ENCODE results near the gene PLEKHG7. TPM values are rescaled to one million over a fixed set of nuclear protein-coding genes. Genes with fewer than 3 reads are reported as not detected.

The PLEKHG7 gene
- total RNA-seq, 1 donor from 2014 or later, result not detected

DNA sequence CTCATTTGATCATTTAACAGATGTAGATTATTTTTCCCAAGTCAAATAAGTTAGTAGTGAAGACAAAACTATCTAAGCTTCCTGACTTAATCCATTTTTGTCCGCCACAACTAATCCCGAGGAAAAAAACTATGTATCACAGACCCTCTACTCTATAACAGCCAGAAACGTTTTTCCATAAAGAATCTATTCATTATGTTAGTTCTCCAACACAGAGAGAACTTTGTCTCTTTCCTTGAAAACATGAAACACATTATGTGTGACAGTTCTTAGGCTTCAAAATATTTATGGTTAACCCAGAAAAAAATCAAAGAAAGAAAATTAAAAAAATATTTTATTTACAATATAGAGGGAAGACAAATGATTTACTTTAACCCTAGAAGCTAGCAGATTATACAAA, 100.1 kb downstream of the PLEKHG7 start:
- TF ChIP-seq, protein P1, sequence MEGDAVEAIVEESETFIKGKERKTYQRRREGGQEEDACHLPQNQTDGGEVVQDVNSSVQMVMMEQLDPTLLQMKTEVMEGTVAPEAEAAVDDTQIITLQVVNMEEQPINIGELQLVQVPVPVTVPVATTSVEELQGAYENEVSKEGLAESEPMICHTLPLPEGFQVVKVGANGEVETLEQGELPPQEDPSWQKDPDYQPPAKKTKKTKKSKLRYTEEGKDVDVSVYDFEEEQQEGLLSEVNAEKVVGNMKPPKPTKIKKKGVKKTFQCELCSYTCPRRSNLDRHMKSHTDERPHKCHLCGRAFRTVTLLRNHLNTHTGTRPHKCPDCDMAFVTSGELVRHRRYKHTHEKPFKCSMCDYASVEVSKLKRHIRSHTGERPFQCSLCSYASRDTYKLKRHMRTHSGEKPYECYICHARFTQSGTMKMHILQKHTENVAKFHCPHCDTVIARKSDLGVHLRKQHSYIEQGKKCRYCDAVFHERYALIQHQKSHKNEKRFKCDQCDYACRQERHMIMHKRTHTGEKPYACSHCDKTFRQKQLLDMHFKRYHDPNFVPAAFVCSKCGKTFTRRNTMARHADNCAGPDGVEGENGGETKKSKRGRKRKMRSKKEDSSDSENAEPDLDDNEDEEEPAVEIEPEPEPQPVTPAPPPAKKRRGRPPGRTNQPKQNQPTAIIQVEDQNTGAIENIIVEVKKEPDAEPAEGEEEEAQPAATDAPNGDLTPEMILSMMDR (conservative IDR thresholded peaks at IDR 0.05), result no peak
- peaks cover 31% of the 10 kb centered on the region for H3K36me3 Mint-ChIP-seq
- no peak overlapping the region for H3K4me3 Mint-ChIP-seq
- no peaks in the 10 kb centered on the region for H3K9me3 Mint-ChIP-seq
- no peaks in the 10 kb centered on the region for H3K4me1 Mint-ChIP-seq (ENCODE audit: unreplicated experiment)
- H3K27ac Mint-ChIP-seq, result no peak overlapping the region
- no peaks in the 10 kb centered on the region for H3K27me3 Mint-ChIP-seq
- no peak for DNase-seq (ENCODE audit: extremely low spot score, unreplicated experiment)

DNA sequence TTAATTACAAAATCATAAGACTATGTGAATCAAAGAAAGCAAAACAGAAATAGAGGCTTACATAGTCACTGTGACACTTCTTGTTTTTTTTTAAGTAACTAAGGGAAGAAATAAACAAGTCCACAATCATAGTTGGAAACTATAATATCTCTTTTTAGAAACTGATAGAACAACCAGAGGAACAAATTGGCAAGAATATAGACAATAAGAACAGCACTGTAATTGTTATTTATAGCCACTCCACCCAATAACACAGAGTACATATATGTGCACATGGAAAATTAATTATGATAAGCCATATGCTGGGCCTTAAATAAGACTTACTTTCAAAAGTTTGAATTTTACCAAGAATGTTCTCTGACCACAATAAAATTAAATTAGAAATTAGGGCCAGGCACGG, 101.1 kb downstream of the PLEKHG7 start:
- H3K9me3 Mint-ChIP-seq, result no peaks in the 10 kb centered on the region
- H3K27me3 Mint-ChIP-seq, result no peaks in the 10 kb centered on the region
- no peak for DNase-seq (ENCODE audit: extremely low spot score, unreplicated experiment)
- no peaks in the 10 kb centered on the region for H3K4me1 Mint-ChIP-seq (ENCODE audit: unreplicated experiment)
- TF ChIP-seq, protein P1 (conservative IDR thresholded peaks at IDR 0.05), result no peak
- H3K36me3 Mint-ChIP-seq, result peaks cover 35% of the 10 kb centered on the region
- no peak overlapping the region for H3K27ac Mint-ChIP-seq
- no peak overlapping the region for H3K4me3 Mint-ChIP-seq

DNA sequence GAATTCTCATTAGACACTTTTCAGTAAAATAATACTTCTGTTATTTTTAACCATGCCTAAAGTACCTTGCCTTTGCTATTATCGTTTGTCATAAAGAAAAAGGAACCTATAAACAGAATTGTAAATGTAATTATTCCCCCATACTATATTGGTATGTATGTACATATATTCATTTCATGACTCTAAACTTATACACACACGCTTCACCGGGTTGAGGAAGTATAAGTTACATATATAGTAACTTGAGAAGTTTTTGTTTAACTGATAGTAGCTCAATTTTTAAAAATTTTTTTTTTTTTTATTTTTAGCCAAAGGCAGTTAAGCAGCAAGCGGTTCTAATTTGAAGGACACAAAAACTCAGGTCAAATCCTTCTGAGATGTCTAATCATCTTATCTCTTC, 107.6 kb downstream of the PLEKHG7 start:
- Mint-ChIP-seq H3K4me1 (ENCODE audit: unreplicated experiment) (no peaks in the 10 kb centered on the region), H3K27ac (no peak overlapping the region), H3K9me3 (no peaks in the 10 kb centered on the region), H3K36me3 (peaks cover 30% of the 10 kb centered on the region), H3K4me3 (no peak overlapping the region), H3K27me3 (no peaks in the 10 kb centered on the region)
- TF ChIP-seq, protein P1 (conservative IDR thresholded peaks at IDR 0.05), result no peak
- no peak for DNase-seq (ENCODE audit: extremely low spot score, unreplicated experiment)

DNA sequence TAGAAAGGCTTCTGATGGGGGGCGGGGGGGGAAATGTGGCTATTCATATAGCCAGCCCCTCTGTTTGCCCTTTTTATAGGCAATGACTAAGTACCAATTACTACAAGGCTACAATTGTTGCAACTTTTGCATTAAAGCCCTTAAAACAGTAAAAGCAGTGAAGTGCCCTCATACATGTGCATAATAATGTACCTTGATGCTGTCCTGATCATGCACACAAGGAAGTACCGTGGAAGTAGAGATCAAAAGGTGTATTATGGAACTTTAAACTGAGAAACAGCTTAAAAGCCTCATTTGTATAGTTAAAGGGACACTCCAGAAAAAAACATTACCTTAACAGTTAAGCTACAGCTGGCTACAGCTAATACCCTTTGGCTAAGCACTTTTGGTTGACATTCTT, 111.8 kb downstream of the PLEKHG7 start:
- DNase-seq (ENCODE audit: extremely low spot score, unreplicated experiment), result no peak
- H3K36me3 Mint-ChIP-seq, result peaks cover 13% of the 10 kb centered on the region
- H3K27me3 Mint-ChIP-seq, result no peaks in the 10 kb centered on the region
- H3K27ac Mint-ChIP-seq, result no peak overlapping the region
- TF ChIP-seq, protein P1 (conservative IDR thresholded peaks at IDR 0.05), result no peak
- H3K4me3 Mint-ChIP-seq, result no peak overlapping the region
- H3K9me3 Mint-ChIP-seq, result no peaks in the 10 kb centered on the region
- H3K4me1 Mint-ChIP-seq (ENCODE audit: unreplicated experiment), result no peaks in the 10 kb centered on the region

DNA sequence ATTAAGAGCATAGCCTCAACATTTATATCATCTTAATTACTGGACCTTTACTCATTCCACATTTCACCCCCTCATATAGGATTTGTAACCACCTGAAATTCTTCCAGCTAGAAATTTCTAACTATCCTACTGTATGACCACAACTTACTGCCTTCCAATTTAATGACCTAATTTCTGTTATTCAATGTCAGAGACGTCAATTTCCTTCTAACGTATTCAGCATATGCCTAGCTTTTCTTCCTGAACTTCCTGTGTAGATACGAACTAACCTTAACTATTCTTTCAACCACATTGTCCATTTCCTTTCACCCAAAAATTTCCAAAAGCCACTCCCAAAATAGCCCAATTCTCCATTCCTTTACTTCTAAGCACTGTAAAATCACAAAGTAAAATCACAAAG, 118.4 kb downstream of the PLEKHG7 start:
- H3K9me3 Mint-ChIP-seq, result no peaks in the 10 kb centered on the region
- no peak for DNase-seq (ENCODE audit: extremely low spot score, unreplicated experiment)
- TF ChIP-seq, protein P1 (conservative IDR thresholded peaks at IDR 0.05), result no peak
- H3K27me3 Mint-ChIP-seq, result no peaks in the 10 kb centered on the region
- peaks cover 8% of the 10 kb centered on the region for H3K36me3 Mint-ChIP-seq
- H3K27ac Mint-ChIP-seq, result no peak overlapping the region
- no peaks in the 10 kb centered on the region for H3K4me1 Mint-ChIP-seq (ENCODE audit: unreplicated experiment)
- no peak overlapping the region for H3K4me3 Mint-ChIP-seq

Other genes starting within 250 kb of the PLEKHG7 start
- 24.6 and 31.9 TPM in 2 replicates for gene EEA1, start 226.3 kb downstream of the PLEKHG7 start, total RNA-seq (ENCODE audit: low replicate concordance)

Measured in type B pancreatic cell (in vitro differentiated cells).